ENCODE data around the gene HEG1. TPM values are rescaled to one million over a fixed set of nuclear protein-coding genes. Genes with fewer than 3 reads are reported as not detected.

HEG1 gene
- total RNA-seq (87.0 and 106 TPM in 2 replicates), polyA plus RNA-seq (40.9 and 50.1 TPM in 2 replicates), polyA minus RNA-seq (131 and 134 TPM in 2 replicates), Bru-seq, nascent RNA (percentile 84 among the genes with signal in this experiment), BruChase-seq, experiment 1, labeled RNA remaining after a 6-hour chase (percentile 90 among the genes with signal in this experiment), BruChase-seq, experiment 2, labeled RNA remaining after a 2-hour chase (percentile 78 among the genes with signal in this experiment)
- polyA plus RNA-seq (2011; cell fraction: cytosol; rRNA removed): 40.6 and 42.2 TPM in 2 replicates
- polyA plus RNA-seq (2011; cell fraction: nucleus; rRNA removed): 50.1 and 53.9 TPM in 2 replicates
- polyA plus RNA-seq (2012): 54.3 and 76.5 TPM in 2 replicates
- 39.0 TPM for polyA minus RNA-seq (2011; cell fraction: cytosol; rRNA and poly(A)+ RNA removed)
- 47.2 and 83.6 TPM in 2 replicates for polyA minus RNA-seq (2011; cell fraction: nucleus; rRNA and poly(A)+ RNA removed)
- long read RNA-seq, full-length matches to known transcripts: 1 of 89 reads
- long read RNA-seq, partial matches to known transcripts: 4 of 89 reads
- long read RNA-seq, other reads (novel, unspliced or antisense): 84 of 89 reads

DNA sequence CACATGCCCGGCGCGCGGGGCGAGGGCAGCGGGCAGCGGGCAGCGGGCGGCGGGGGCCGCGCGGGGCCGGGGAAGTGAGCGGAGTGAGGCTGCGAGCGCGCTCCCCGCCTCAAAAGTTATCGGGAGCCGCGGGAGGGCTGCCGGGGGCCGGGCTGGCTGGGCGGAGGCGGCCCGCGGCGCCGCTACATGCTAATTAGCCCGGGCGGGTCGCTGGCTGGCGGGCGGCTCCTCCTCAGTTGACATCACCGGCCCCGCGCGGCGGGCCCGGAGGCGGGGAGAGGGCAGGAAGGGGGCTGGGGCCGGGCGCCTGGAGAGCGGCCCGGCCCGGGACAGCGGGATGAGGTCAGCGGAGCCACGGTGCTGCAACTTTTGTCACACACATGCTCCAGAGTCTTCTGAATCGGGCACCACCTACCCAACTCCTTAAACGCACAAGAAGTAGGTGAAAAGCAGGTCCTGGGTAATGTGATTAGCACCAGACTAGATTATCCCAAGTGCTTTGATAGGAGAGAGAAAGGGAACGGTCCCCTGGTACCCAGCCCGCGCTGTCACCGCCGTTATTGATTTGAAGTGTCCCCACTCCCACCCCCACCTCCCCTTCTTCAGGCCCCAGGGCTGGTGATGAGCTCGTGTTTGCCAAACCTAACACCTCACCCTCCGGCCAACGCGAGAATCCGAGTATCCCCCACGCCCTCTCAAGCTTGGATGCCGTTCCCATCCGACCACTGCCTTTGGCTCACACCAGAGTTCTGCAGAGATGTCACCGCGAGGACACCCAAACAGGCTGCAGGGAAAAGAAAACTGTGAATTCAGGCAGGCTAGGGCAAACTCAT, at the start of gene HEG1:
TSS of gene HEG1 (minus strand) at position 85 of the 833 bp plus-strand sequence. CDS start 107 bp downstream, outside the sequence.
- TF ChIP-seq FOS (IDR thresholded peaks at IDR 0.05; ENCODE audit: borderline replicate concordance, insufficient read depth, low read length) (peak; percentile 25), MAX (IDR thresholded peaks at IDR 0.05; ENCODE audit: insufficient read depth, insufficient read length) (no peak), POLR2AphosphoS5 (IDR thresholded peaks at IDR 0.05; ENCODE audit: insufficient read depth, low read depth, low read length) (peak; percentile 68), GATA2 (IDR thresholded peaks at IDR 0.05; ENCODE audit: insufficient read depth, insufficient read length, low read depth, low read length) (no peak), MYC (IDR thresholded peaks at IDR 0.05; ENCODE audit: low read depth, low read length) (no peak), POLR2A (IDR thresholded peaks at IDR 0.05; ENCODE audit: low read depth, low read length) (peak; percentile 42)
- Histone ChIP-seq H3K27me3 (ENCODE audit: control insufficient read depth in 2 of 2, insufficient read depth in 2 of 2, low read length in 2 of 2) (no peaks in the 10 kb centered on the region), H3K4me3 (replicated peaks in 1 of 3; ENCODE audit: insufficient read depth in 1 of 3, low read depth in 1 of 3, low read length in 3 of 3) (peak within 1 kb of the TSS; percentile 73 to 85 (median 82)), H3K9ac (replicated peaks; ENCODE audit: extremely low read depth, insufficient read depth, low read length) (peak within 1 kb of the TSS; percentile 72), H3K36me3 (ENCODE audit: control insufficient read depth in 2 of 2, extremely low read depth in 1 of 2, insufficient read depth in 2 of 2, low read length in 2 of 2) (no peaks in the 10 kb centered on the region), H2AFZ (ENCODE audit: low read depth, low read length) (peak within 1 kb of the TSS; percentile 70), H3K27ac (ENCODE audit: insufficient read depth, low read depth, low read length) (peak within 1 kb of the TSS; percentile 84), H3K9me1 (replicated peaks; ENCODE audit: control insufficient read depth, extremely low read depth, insufficient read depth, low read length) (no peaks in the 10 kb centered on the region), H3K4me2 (ENCODE audit: insufficient read depth, low read length) (peak within 1 kb of the TSS; percentile 97), H3K79me2 (ENCODE audit: control insufficient read depth, insufficient read depth, low read length) (peaks cover 29% of the 10 kb centered on the region), H3K9me3 (replicated peaks; ENCODE audit: control insufficient read depth, insufficient read depth, low read length) (no peaks in the 10 kb centered on the region), H3K4me1 (ENCODE audit: control insufficient read depth, extremely low read depth, insufficient read depth, low read length) (peaks cover 50% of the 10 kb centered on the region), H4K20me1 (replicated peaks; ENCODE audit: control insufficient read depth, extremely low read depth, insufficient read depth, low read length) (no peaks in the 10 kb centered on the region)
- peak; percentile 80 for DNase-seq (ENCODE audit: low read depth, low spot score)
- intact Hi-C loops (cut with micrococcal nuclease) (loop anchor here (2.0 to 10.0 kb wide), 4 partner anchors 69 to 319 kb away; partner anchors contain the start of gene ZNF148), dilution Hi-C loops (cut with MboI; ENCODE audit: extremely low pct_ligation_motif_present, low sequenced_read_pairs) (no loop called here)
- POLR2A ChIA-PET: interaction anchor here (0.6 to 1.4 kb wide), 2 partner anchors 31 to 159 kb away, joined by 3 to 5 read pairs; no protein-coding TSS in a partner anchor
- peak; percentile 74 for FAIRE-seq
- BruUV-seq (replicated peaks): TSS peak; percentile 67
- CTCF ChIA-PET: interaction anchor here (0.8 to 1.7 kb wide), 5 partner anchors 11 to 155 kb away, joined by 3 to 5 read pairs (median 4); no protein-coding TSS in a partner anchor
